GM12872 (cell line): Measurements from ENCODE around the gene RNLS.

ENCODE experiments used
- TF ChIP-seq, protein P1 (sequence below): IDR thresholded peaks from 3 replicates; pipeline ENCODE4 v1.5.1; 2011; ENCODE audit warnings: low read depth, mild to moderate bottlenecking, low read length, moderate library complexity; ENCODE audit not compliant: insufficient read depth

RNLS gene

DNA sequence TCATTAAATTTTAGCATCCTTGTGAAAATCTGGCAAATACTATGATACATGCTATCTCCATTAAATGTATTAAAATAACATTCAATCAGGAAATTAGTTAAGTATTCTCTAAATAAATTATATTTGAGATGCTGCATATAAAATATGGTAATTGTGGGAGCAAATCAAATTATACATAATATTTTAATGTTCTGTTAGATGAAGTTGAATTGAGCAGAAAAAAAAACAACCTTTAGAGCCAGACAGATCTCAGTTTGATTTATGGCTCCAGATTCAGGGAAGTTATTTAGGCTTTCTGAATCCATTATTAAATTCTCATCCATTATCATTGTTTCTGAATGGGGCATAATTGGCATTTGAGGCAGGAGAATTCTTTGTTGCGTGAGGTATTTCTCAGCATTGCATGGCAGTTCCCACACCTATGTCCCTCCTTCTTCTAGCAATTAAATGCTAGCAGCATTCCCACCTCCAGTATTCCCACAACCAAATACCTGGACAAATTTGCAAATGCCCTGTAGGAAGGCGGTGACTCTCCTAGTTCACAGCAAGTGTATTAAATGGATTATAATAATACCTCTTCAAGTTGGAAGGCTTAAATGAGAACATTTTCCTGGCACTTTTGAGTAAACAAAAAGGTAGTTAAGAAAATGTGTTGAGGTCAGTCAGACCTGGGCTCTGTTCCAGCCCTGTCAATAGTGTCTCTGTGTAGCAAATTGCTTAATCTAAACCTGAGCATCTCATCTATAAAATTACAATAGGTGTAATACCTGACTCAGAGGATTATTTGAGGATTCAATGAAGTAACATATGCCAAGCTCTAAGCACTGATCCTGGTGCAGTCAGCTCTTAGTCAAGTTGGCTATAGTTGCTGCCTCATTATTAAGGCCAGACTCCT lies 108.9 kb downstream of the RNLS start:
- TF ChIP-seq, protein P1, sequence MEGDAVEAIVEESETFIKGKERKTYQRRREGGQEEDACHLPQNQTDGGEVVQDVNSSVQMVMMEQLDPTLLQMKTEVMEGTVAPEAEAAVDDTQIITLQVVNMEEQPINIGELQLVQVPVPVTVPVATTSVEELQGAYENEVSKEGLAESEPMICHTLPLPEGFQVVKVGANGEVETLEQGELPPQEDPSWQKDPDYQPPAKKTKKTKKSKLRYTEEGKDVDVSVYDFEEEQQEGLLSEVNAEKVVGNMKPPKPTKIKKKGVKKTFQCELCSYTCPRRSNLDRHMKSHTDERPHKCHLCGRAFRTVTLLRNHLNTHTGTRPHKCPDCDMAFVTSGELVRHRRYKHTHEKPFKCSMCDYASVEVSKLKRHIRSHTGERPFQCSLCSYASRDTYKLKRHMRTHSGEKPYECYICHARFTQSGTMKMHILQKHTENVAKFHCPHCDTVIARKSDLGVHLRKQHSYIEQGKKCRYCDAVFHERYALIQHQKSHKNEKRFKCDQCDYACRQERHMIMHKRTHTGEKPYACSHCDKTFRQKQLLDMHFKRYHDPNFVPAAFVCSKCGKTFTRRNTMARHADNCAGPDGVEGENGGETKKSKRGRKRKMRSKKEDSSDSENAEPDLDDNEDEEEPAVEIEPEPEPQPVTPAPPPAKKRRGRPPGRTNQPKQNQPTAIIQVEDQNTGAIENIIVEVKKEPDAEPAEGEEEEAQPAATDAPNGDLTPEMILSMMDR = no peak

DNA sequence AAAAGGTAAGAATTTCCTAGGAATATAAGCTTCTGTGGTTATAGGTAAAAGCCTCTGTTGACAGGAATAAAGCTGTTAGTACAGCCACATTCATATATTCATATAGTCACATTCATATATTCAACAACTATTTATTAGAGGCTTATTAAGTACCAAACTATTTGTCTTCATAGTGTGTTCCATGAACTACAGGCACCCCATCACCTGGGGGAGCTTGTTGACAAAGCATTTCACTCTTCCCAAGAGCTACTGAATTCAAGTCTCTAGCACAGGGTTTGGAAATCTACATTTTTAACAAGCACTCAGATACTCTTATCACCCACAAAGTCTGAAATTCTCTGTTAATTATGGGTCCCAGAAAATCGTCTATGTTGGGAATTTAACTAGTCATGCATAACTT lies 110.6 kb downstream of the RNLS start:
- TF ChIP-seq, protein P1 = no peak

DNA sequence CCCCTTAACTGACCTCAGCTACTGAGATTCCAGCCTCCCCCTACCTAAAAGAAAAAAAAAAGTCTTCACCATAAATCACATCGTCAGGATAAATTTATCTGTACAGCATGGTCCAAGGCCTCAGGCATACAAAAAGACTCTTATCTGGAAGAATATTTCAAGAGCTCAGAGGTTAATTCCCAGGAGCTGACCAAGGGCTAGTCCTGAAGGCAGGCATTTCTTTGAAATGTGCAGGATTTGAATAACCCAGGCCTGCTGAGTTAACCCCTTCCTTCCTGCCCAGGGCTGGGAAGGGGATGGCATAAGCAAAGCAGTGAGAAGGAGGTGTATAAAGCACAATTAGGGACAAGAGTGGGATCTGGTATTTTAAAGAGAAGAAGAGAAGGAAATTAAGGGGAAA lies 111.2 kb downstream of the RNLS start:
- TF ChIP-seq, protein P1 = no peak

DNA sequence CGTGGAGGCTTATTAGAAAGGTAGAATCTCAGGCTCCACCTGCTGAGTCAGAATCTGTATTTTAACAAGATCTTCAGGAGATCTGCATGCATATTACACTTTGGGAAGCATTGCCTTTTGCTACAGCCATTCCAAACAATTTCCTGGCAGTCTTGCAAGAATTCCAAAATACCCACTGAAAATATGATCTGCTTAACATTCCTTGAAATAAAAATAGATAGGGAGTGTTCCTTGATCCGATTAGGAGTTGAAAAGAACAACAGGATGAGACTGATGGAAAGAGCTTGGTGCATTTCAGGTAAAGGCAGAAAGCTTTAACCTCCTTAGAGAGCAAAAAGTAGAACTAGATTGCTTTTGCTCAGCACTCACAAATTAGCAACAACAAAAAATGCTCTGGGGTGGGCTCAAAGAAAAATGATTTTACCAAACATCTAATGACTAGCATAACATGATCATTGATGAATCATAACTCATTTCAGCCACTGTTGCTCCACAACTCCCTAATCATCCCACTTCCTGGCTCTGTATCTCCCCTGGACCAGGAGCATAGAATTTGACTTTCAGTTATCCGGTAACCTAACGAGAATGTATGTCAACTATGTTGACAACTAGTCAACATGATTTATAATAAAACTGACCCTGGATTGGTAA lies 115.2 kb downstream of the RNLS start:
- TF ChIP-seq, protein P1 = no peak

DNA sequence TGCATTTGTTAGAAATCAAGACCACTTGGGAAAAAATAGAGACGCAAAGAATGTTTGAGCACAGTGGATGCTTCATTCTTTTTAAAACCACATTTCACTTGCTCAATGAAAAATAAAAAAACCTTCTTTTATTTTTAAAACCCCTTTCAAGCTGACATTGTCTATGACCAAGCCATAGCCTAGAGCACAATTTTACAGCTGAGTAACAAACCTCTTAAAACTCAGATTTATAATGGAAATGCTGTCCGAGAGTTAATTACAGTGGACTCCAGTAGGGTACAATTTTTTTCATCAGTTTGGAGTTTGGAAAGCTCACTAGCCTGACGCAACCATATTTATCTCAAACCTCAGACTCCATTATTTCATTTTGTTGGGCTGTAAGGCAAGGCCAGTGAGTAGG lies 116.3 kb downstream of the RNLS start:
- TF ChIP-seq, protein P1 = no peak

DNA sequence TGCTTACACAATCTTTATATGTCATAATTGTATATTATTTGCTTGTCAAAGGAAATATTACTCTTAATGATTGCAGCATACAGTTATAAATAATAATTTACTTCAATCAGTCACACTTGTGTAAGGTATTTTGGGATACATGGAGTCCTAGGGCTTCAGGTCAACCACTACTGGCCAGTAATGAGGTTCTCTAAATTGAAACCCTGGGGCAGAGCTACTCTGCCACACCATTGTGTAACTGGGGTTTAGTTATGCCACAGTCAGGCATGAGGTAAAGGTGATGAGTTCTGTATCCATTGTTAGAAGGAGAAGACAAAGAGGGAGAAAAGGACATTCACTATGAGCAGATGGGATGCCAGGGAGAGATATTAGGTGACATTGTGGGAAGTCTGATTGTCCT lies 117.4 kb downstream of the RNLS start:
- TF ChIP-seq, protein P1 = no peak

DNA sequence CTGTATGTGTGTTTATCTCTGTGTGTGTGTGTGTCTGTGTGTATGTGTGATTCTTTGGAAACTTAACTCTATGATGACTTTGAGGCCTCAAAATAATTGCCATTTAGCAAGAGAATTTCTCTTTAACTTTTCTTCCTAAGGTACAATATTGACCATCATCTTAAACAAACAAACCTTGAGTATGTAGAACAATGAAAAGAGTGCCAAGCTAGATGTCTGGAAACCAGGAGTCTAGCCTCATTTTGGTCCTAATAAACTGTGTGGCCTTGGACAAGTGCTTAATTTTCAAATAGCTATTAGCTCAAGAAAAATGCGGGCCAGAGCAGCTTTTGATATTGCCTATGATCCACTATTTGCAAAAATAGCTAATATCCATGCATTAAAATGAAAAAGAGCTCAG lies 119.3 kb downstream of the RNLS start:
- TF ChIP-seq, protein P1 = no peak
